Gastrocnemius medialis (tissue), 4 donors: ENCODE results near the gene MS4A18.

ENCODE experiments used
- POLR2A ChIP-seq, 2 donors: fragments of 450-650 bp; IDR thresholded peaks; one replicate each; pipeline ENCODE4 v1.6.1; 2017; ENCODE audit warnings: antibody characterized with exemption in 2 of 2, mild to moderate bottlenecking in 2 of 2, moderate library complexity in 2 of 2
- TF ChIP-seq, protein P1 (sequence below), 5 experiments: fragments of 450-650 bp in 3 of 5; fragments of 200-600 bp in 2 of 5; sonication (generic) in 2 of 5; IDR thresholded peaks in 4 of 5; conservative IDR thresholded peaks in 1 of 5; 1 replicate in 4 of 5; 2 replicates in 1 of 5; pipeline ENCODE4 v1.5.1; 2016 to 2019; ENCODE audit warnings: antibody characterized with exemption in 5 of 5, mild to moderate bottlenecking in 3 of 5, moderate library complexity in 3 of 5

DNA sequence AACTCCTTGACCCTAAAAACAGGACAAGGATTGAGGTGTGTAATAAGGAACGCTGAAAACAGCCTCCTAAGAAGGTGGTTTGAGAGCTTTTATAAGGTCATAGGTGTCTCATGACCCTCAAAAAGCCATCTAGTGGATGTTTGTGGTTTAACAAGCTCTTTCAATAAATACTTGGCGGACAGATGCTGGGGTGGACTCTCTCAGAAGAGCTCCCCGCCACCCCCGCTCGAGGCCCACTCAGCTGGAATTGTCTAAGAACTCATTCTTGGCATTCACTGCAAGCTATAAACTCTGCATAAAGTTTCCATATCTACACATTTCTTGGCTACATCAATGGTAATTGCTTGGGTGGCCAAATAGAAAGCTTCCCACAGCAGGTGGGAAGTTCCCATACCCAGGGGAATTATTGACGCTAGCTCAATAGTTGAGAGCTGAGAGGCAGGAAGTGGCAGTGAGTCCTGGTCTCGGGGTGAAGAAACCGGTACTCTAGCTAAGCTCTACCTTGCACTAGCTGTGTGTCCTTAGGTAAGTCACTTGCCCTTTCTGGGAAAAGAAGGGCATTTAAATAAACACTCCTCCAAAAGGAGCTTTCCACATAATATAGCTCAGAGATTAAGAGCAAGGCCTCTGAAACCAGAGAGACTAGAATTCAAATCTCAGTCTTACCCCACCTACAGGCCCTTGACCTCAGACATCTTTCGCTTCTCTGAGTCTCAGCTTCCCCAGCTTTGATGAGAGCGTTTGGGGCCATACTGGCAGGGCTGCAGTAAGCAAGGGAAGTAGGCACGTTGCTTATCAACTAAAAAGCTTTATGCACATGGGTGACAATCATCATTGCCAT, 38.6 kb downstream of the MS4A18 start:
- TF ChIP-seq, protein P1, sequence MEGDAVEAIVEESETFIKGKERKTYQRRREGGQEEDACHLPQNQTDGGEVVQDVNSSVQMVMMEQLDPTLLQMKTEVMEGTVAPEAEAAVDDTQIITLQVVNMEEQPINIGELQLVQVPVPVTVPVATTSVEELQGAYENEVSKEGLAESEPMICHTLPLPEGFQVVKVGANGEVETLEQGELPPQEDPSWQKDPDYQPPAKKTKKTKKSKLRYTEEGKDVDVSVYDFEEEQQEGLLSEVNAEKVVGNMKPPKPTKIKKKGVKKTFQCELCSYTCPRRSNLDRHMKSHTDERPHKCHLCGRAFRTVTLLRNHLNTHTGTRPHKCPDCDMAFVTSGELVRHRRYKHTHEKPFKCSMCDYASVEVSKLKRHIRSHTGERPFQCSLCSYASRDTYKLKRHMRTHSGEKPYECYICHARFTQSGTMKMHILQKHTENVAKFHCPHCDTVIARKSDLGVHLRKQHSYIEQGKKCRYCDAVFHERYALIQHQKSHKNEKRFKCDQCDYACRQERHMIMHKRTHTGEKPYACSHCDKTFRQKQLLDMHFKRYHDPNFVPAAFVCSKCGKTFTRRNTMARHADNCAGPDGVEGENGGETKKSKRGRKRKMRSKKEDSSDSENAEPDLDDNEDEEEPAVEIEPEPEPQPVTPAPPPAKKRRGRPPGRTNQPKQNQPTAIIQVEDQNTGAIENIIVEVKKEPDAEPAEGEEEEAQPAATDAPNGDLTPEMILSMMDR (IDR thresholded peaks at IDR 0.05 in 4 of 5, conservative IDR thresholded peaks at IDR 0.05 in 1 of 5), result no peak
- no peak for TF ChIP-seq POLR2A (IDR thresholded peaks at IDR 0.05)
